Measurements from ENCODE around the gene SLC39A2. TPM values are rescaled to one million over a fixed set of nuclear protein-coding genes. Genes with fewer than 3 reads are reported as not detected.
"Not testable (repeated sequence)": the region's sequence is repeated elsewhere in the genome, so short reads cannot be mapped to it uniquely, and the experiment has no call there.

The SLC39A2 gene
- total RNA-seq, 2 donors from 2014 or later, result 1.2 to 3.0 TPM

GRCh38 chr14:20978687-20979086 is 20.4 kb upstream of the SLC39A2 start:
- H3K4me1 ChIP-seq, result no peaks in the 10 kb centered on the region
- H3K36me3 ChIP-seq, result no peaks in the 10 kb centered on the region
- H3K27me3 ChIP-seq, result no peaks in the 10 kb centered on the region
- no peak overlapping the region for H3K4me3 ChIP-seq
- peak; percentile 47 for DNase-seq
- H3K9ac ChIP-seq (ENCODE audit: low read depth in 2 of 2, low read length in 2 of 2), result no peak overlapping the region
- H3K27ac ChIP-seq, result no peak overlapping the region
- no peaks in the 10 kb centered on the region for H3K9me3 ChIP-seq
- no peak for TF ChIP-seq CTCF (IDR thresholded peaks at IDR 0.05)
- intact Hi-C loops (cut with DNase I), result loop anchor here (10.0 kb wide), 1 partner anchor 284 kb away; no protein-coding TSS in a partner anchor

- Histone ChIP-seq H3K9me3 (no peaks in the 10 kb centered on the region), H3K27ac (no peak overlapping the region), H3K4me3 (no peak overlapping the region), H3K9ac (ENCODE audit: low read depth in 2 of 2, low read length in 2 of 2) (no peak overlapping the region), H3K36me3 (no peaks in the 10 kb centered on the region), H3K4me1 (no peaks in the 10 kb centered on the region), H3K27me3 (no peaks in the 10 kb centered on the region)
- no peak for TF ChIP-seq CTCF (IDR thresholded peaks at IDR 0.05)
- no peak for DNase-seq
- intact Hi-C loops (cut with DNase I), result no loop called here
These were observed 18.2 kb upstream of the SLC39A2 start for GRCh38 chr14:20980906-20981305.

- no peak for TF ChIP-seq CTCF (IDR thresholded peaks at IDR 0.05)
- Histone ChIP-seq H3K4me3 (no peak overlapping the region), H3K9ac (ENCODE audit: low read depth in 2 of 2, low read length in 2 of 2) (no peak overlapping the region), H3K4me1 (no peaks in the 10 kb centered on the region), H3K9me3 (no peaks in the 10 kb centered on the region), H3K27ac (no peak overlapping the region), H3K36me3 (no peaks in the 10 kb centered on the region), H3K27me3 (no peaks in the 10 kb centered on the region)
- DNase-seq, result no peak
- intact Hi-C loops (cut with DNase I), result no loop called here
These were observed 16.3 kb upstream of the SLC39A2 start for GRCh38 chr14:20982646-20983369.

- intact Hi-C loops (cut with DNase I); H3K27me3 ChIP-seq; DNase-seq: not testable (repeated sequence)
These were observed 13.4 kb upstream of the SLC39A2 start for GRCh38 chr14:20985650-20986049.

GRCh38 chr14:20986811-20987210 is 12.3 kb upstream of the SLC39A2 start:
- intact Hi-C loops (cut with DNase I), result no loop called here
- no peak for DNase-seq
- Histone ChIP-seq H3K9ac (ENCODE audit: low read depth in 2 of 2, low read length in 2 of 2) (no peak overlapping the region), H3K9me3 (no peaks in the 10 kb centered on the region), H3K27me3 (no peaks in the 10 kb centered on the region), H3K36me3 (no peaks in the 10 kb centered on the region), H3K27ac (no peak overlapping the region), H3K4me3 (no peak overlapping the region), H3K4me1 (peaks cover 16% of the 10 kb centered on the region)
- no peak for TF ChIP-seq CTCF (IDR thresholded peaks at IDR 0.05)

More at GRCh38 chr14:20985650-20986049, 13.4 kb upstream of the SLC39A2 start:
- not testable (repeated sequence) for H3K9ac ChIP-seq (ENCODE audit: low read depth in 2 of 2, low read length in 2 of 2); H3K36me3 ChIP-seq; H3K4me1 ChIP-seq; H3K27ac ChIP-seq; H3K9me3 ChIP-seq; H3K4me3 ChIP-seq

GRCh38 chr14:20988717-20989470 is 10.2 kb upstream of the SLC39A2 start:
- no peak for TF ChIP-seq CTCF (IDR thresholded peaks at IDR 0.05)
- Histone ChIP-seq H3K27me3 (no peaks in the 10 kb centered on the region), H3K4me3 (peak overlapping the region; percentile 84), H3K27ac (peak overlapping the region; percentile 85), H3K9me3 (no peaks in the 10 kb centered on the region), H3K4me1 (peaks cover 17% of the 10 kb centered on the region), H3K9ac (ENCODE audit: low read depth in 2 of 2, low read length in 2 of 2) (peak overlapping the region in 1 of 2 donors; percentile 35), H3K36me3 (no peaks in the 10 kb centered on the region)
- DNase-seq, result no peak
- intact Hi-C loops (cut with DNase I), result no loop called here
